HG03432 (cell line): ENCODE measurements around the gene SHISA7.
A peak's percentile ranks its signal among the peaks of the same experiment; 100 is the strongest.

ENCODE experiments used
- ATAC-seq: cut with Tn5 transposase; IDR thresholded peaks from one replicate; pipeline ENCODE4 v1.9.1; 2021; ENCODE audit warnings: mild to moderate bottlenecking, moderate library complexity; ENCODE audit not compliant: unreplicated experiment

SHISA7 gene

GRCh38 chr19:55443045-55443823 lies at the start of gene SHISA7:
Gene SHISA7 (minus strand): TSS chr19:55443300. CDS start chr19:55442863, 437 bp downstream.
- no peak for ATAC-seq

GRCh38 chr19:55492362-55492944 lies 49.4 kb upstream of the SHISA7 start:
- no peak for ATAC-seq

GRCh38 chr19:55491546-55492360 lies 48.7 kb upstream of the SHISA7 start:
- ATAC-seq, result no peak

DNA sequence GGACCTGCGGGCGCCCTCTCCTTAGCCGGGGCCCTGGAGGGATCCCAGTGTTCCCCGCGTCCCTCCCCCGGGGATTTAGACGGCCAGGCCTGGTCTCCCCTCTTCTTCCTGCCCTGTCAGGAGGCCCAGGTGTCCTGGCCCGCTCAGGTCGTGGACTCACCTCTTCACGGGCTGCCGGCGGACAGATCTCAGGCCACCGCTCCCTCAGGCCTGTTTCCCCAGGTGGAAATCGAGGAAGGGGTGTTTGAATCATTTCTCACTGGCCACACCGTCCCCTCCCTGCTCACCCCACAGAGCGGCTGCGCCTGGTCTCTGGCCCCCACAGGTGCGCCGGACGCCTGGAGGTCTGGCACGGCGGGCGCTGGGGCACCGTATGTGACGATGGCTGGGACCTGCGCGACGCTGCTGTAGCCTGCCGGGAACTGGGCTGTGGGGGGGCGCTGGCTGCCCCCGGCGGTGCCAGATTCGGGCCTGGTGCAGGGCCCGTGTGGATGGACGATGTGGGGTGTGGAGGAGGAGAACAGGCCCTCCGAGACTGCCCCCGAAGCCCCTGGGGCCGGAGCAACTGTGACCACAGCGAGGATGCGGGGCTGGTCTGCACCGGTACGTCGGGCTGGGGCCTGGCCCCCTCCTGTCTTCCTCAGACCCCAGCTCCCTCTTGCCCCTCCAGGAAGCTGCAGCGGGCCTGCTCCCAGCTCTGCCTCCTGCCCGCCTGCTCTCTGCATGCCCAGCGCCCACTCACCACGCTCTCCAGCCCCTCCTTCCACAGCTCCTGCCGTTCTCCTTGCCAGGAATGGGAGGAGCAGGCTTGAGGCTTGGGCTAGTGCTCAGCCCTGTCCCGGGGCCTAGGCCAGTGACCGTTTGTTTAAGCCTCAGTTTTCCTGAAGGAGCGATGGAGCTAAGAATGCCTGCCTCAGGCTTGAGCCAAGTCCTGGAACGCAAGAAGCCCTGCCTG lies 47.7 kb upstream of the SHISA7 start:
- no peak for ATAC-seq

GRCh38 chr19:55489711-55490477 lies 46.8 kb upstream of the SHISA7 start:
- no peak for ATAC-seq

DNA sequence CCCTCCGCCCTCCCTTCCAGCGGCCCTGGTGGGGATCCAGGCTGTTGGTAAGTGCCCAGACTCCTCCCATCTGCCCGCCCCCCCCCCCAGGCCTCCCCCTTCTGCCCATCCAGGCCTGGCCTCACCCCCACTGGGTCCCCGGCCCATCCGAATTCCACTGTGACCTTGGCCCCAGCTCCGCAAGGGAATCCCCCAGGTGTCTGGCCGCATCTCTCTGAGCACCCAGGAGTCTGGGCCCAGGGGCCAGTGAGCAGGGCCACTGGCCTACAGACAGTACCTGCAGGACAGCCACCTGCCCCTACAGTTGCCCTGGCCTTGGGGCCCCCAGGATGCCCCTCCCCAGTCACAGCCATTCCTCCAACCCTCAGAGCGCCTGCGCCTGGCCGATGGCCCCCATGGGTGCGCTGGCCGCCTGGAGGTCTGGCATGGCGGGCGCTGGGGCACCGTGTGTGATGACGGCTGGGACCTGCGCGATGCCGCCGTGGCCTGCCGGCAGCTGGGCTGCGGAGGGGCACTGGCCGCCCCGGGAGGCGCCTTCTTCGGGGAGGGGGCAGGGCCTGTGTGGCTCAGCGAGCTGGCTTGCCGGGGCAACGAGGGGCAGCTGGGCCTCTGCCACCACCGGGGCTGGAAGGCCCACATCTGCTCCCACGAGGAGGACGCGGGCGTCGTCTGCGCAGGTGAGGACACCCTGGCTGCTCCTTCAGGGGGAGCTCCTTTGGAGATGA lies 46.0 kb upstream of the SHISA7 start:
- no peak for ATAC-seq

DNA sequence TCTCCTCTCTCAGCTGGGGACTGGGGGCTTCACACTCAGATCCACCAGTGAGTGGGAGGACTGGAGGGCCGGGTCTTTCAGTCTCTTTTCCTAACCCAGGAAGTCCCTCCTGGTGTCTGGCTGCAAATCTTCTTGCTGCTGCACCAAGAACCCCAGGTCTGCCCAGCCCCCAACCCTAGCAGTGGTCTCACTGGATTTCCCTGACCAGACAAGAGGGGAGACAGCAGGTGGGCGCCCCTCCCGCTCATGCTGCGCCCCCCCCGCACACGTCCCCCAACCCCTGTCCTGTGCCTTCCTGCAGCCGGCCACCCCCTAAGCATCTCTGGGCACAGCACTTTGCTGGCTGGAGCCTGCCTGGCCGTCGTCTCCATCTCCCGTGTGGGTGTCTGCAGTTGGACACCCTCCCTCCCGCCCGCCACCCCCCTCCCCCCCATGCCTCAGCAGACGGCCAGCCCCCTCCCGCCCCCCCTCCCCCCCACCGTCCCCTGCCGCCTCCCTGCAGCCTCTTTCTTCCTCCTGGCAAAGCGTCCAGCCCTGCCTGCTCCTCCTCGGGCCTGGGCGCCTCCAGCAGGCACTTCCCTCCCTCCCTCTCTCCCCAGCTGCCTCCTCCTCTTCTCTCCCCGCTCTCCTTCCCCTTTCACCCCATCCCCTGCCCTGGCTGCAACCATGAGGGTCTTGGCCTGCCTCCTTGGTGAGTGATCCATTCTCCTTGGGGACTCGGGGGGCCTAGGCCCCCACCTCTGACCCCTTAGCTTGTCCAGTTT lies 45.0 kb upstream of the SHISA7 start, which contains the start of gene SSC5D:
Gene SSC5D (plus strand): TSS at position 513 of the 764 bp plus-strand sequence. CDS start 154 bp downstream, at position 667.
- no peak for ATAC-seq

DNA sequence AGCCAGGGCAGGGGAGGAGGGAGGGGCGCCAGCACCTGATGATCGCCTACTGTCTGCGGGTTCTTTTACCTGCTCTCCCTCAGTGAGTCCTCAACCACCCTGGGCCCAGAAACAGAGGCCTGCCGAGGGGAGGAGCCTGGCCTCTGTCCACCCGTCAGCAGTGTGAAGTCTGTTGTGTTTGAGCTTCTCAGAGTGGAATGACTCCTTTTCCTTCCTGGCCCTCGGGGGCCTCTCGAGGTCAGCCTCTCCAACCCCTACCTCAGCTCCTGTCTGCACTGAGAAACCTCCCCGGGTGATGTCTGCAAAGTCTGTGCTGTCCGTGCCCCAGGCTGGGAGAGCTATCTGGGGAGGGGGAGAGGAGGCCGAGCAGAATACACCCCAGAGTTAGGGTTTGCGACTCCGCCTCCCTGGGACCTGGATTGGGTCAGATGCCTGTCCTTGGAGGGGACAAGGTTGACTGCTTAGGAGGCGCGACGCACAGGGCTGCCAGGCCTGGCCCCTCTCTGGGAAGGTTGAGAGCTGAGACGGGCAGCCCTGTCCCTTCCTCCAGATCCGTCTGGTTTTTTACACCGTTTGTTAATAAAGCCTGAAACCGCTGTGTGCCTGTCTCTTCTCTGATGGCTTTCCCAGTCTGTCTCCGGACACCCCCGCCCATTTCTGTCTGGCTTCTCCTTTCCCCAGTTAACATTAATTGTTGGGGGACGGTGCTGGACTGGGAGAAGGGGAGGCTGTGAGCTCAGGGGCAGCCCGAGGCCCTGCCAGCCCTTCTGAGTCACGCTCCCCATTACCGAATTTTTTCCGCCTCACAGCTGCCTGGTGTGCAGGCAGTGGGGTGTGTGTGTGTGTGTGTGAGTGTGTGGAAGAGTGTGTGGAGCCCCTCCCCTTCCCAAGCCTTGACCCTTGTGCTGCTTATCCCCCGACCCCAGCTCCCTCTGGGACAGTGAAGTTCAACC lies 44.1 kb upstream of the SHISA7 start:
- no peak for ATAC-seq

DNA sequence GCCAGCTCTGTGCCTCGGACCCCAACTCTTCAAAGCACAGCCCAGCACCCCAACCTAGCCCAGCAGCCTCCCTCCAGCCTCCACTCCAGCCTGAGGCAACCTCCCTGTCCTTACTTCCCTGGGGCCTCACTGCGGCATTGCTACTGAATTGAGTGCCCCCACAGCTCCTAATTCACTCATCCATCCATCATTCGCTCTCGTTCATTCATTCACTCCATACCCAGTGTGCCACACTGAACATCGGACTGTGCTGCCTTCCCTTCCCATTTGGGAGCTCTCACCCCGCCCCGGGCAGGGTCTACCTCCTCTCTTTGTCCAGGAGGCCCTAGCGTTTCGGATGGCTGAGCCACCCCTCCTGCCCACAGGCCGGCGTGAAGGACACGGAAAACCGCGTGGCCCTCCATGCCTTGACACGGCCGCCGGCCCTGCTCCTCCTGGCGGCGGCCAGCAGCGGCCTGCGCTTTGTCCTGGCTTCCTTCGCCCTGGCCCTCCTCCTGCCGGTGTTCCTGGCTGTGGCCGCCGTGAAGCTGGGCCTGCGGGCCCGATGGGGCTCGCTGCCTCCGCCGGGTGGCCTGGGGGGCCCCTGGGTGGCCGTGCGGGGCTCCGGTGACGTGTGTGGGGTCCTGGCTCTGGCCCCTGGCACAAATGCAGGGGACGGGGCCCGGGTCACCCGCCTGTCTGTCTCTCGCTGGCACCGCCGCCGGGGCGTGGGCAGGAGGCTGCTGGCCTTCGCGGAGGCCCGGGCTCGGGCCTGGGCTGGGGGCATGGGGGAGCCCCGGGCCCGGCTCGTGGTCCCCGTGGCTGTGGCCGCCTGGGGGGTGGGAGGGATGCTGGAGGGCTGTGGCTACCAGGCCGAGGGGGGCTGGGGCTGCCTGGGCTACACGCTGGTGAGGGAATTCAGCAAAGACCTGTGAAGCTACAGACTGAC lies 43.2 kb upstream of the SHISA7 start:
- ATAC-seq, result no peak

GRCh38 chr19:55485439-55486011 lies 42.4 kb upstream of the SHISA7 start:
- ATAC-seq, result no peak

DNA sequence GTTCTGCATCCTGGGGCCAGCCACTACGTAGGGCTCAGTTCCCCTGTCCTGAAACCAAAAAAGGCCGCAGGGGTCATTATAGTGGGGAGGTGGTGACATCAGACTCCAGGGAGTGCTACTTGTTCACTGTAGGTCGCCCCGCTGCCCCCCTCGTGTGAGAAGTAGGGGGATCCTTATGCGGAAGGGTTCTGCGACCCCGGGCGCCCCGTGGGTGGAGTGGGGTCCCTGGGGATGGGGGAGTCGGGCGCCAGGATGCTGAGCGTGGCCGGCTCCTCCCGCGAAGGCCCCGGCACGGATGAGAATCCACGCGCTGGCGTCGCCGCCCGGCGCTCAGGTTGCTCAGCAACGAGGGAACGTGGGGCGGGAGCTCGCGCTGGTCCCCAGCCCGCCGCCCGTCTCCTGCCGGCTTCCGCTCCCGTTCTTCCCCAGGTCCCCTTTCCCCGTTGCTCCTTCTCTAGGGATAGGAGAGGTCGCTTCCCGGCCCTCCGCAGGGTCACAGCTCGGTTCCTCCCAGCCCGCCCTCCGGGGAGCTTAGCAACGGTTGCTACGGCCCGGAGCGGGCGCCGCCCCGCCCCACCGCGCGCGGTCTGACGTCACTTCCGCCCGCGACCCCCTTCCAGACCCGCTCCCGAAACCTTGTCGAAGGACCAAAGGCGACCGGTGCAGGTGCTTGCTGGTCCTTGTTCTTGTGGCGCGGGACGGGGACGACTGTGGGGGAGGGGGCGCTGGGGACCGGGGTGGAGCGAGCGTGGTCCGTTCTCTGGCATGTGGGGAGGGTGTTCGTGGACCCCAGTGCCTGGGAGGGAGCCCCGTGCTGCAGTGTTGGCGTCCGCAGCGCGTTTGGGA lies 41.7 kb upstream of the SHISA7 start, which contains the start of gene NAT14:
Gene NAT14 (plus strand): TSS at position 596 of the 846 bp plus-strand sequence. CDS start 521 bp downstream, outside the sequence.
- ATAC-seq, result peak; percentile 66

GRCh38 chr19:55483706-55484592 lies 40.8 kb upstream of the SHISA7 start:
- no peak for ATAC-seq

DNA sequence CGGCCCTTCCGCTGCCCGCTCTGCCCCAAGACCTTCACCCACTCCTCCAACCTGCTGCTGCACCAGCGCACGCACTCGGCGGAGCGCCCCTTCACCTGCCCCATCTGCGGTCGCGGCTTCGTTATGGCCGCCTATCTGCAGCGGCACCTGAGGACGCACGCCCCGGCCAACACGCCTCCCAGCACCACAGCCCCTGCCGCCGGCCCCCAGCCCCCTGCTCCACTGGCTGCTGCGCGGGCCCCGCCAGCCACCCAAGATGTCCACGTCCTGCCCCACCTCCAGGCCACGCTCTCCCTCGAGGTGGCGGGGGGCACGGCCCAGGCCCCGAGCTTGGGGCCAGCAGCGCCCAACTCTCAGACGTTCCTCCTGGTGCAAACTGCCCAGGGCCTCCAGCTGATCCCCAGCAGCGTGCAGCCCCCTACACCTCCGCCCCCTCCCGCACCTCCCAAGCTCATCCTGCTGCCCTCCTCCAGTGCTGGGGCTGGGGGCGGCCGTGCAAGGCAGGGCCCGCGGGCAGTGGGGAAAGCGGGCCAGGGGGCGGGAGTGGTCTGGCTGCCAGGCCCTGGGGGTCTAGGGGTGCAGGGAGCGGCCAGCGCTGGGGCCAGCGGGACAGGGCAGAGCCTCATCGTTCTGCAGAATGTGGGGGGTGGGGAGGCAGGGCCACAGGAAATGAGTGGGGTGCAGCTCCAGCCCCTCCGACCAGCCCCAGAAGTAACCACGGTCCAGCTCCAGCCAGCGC lies 40.0 kb upstream of the SHISA7 start:
- ATAC-seq, result no peak
